Nephron (organoid): ENCODE measurements around the gene RAB6B.

ENCODE experiments used
- H3K27ac Mint-ChIP-seq, 3 experiments: 2 replicates each; pipeline ENCODE4 v1.8.0; 2020; ENCODE audit warnings: mixed read lengths in 3 of 3, mild to moderate bottlenecking in 2 of 3, moderate library complexity in 1 of 3
- H3K27me3 Mint-ChIP-seq: 2 replicates; pipeline ENCODE4 v1.8.0; 2021; ENCODE audit warnings: low read depth, mild to moderate bottlenecking, moderate library complexity, mixed read lengths
- H3K36me3 Mint-ChIP-seq: 2 replicates; pipeline ENCODE4 v1.8.0; 2020; ENCODE audit warnings: low read depth, mixed read lengths
- H3K4me1 Mint-ChIP-seq: 2 replicates; pipeline ENCODE4 v1.8.0; 2020; ENCODE audit warnings: mixed read lengths
- H3K4me3 Mint-ChIP-seq, 3 experiments: 2 replicates each; pipeline ENCODE4 v1.8.0; 2020; ENCODE audit warnings: mild to moderate bottlenecking in 3 of 3, mixed read lengths in 3 of 3, moderate library complexity in 2 of 3
- H3K9me3 Mint-ChIP-seq: 2 replicates; pipeline ENCODE4 v1.8.0; 2020; ENCODE audit warnings: mixed read lengths
- TF ChIP-seq, protein P1 (sequence below), 3 experiments: fragments of 200-600 bp; sonication (generic); IDR thresholded peaks; one replicate each; pipeline ENCODE4 v1.5.0; 2021; ENCODE audit warnings: antibody characterized with exemption in 3 of 3; ENCODE audit not compliant: unreplicated experiment in 3 of 3

The RAB6B gene

DNA sequence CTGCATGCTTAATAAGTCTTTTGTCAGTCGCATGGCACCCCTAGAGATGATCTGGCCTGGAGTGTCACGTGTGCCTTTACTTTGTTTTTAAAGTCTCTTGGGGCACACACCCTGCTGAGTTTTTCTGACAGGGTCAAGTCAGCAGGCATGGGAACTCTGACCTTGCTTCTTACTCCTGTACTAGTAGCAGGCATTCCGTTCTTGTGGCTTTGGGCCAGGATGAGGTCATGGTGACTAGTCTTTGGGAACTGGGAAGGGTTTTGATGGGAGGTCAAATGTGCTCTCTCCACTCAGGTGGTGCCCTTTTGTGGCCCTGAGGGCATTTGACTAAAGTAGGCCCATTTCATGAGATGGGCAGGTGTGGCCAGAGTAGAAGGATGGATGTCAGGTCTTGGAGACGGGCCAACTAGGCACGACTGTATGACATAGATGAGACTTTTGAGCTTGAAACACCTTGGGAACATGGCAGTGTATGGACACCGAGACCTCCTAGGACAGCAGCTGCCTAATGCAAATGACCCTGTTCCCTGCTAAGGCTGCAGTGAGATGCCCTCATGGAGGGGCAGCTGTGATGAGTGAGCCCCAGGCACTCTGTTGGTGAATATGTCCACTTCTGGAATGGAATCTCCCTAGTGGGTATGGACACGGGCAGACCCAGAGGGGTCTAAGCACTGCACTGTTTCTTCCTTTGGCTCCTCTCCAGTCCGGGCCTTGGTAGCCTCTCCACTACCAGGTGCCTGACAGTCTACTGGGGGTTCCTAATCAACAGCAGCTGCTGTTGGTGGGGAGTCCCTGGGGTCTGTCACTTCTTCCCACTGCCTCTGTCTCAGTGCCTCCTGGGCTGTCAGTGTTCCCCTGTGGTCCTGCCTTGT lies 73.7 kb downstream of the RAB6B start:
- Mint-ChIP-seq H3K36me3 (peaks cover 60% of the 10 kb centered on the region), H3K9me3 (no peaks in the 10 kb centered on the region), H3K27ac (no peak overlapping the region), H3K4me3 (no peak overlapping the region), H3K4me1 (no peaks in the 10 kb centered on the region), H3K27me3 (no peaks in the 10 kb centered on the region)
- TF ChIP-seq, protein P1, sequence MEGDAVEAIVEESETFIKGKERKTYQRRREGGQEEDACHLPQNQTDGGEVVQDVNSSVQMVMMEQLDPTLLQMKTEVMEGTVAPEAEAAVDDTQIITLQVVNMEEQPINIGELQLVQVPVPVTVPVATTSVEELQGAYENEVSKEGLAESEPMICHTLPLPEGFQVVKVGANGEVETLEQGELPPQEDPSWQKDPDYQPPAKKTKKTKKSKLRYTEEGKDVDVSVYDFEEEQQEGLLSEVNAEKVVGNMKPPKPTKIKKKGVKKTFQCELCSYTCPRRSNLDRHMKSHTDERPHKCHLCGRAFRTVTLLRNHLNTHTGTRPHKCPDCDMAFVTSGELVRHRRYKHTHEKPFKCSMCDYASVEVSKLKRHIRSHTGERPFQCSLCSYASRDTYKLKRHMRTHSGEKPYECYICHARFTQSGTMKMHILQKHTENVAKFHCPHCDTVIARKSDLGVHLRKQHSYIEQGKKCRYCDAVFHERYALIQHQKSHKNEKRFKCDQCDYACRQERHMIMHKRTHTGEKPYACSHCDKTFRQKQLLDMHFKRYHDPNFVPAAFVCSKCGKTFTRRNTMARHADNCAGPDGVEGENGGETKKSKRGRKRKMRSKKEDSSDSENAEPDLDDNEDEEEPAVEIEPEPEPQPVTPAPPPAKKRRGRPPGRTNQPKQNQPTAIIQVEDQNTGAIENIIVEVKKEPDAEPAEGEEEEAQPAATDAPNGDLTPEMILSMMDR (IDR thresholded peaks at IDR 0.05; ENCODE audit: unreplicated experiment in 3 of 3): no peak

DNA sequence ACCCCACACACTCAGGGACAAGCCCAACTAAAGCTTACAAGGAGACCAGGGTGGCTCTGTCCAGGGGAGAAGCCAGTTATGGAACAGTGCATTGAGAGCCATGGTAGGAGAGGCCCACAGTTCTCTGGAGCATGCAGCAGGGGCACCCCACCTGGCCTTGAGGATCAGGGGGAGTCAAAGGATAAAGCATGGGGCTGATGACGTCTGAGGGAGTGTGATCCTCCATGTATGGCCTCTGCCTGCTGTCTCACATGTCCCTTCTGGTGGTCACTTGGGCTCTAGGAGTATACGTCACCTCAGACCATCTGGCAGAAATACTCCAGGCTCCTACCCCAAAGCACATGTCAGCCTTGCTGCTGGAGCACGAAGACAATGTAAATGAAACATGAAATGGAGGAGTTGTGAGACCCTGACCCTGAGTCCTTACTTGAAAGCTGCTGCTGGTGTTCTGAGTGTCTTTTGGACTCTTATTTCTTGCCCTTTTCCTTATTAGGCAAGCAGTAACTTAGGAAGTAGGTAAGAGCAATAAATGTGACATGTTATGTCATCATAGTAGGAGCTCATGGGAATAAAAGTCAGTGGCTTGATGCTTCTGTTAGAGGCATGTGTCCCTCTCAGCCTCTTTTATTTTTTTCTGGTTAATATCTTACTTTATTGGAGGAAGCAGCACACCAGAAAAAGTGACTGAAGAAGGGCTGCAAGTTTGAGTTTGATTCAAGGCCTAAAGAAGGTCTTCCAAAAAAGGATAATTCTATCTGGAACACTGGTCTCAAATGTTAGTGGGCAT lies 74.6 kb downstream of the RAB6B start:
- Mint-ChIP-seq H3K9me3 (no peaks in the 10 kb centered on the region), H3K4me3 (no peak overlapping the region), H3K36me3 (peaks cover 56% of the 10 kb centered on the region), H3K27ac (peak overlapping the region in 1 of 3 experiments; percentile 36), H3K27me3 (no peaks in the 10 kb centered on the region), H3K4me1 (no peaks in the 10 kb centered on the region)
- TF ChIP-seq, protein P1 (IDR thresholded peaks at IDR 0.05; ENCODE audit: unreplicated experiment in 3 of 3): no peak

DNA sequence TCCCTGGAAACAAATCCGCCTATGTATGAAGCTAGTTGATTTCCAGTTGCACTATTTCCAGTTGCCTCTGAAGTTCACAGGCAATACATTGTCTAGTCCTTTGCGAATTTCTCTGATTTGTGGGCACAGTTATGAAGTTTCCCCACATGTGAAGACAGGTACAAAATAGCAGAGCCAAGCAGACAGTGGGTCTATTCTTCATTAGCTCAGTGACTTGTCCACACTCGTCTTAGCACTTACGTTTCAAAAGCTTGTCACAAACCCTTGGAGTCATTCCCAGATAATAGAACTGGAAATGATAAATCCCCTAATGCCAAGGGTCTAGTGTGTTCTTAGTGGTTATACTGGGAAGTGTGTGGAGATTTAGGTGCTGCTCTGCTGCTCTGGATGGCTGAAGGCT lies 75.6 kb downstream of the RAB6B start:
- Mint-ChIP-seq H3K36me3 (peaks cover 52% of the 10 kb centered on the region), H3K4me1 (no peaks in the 10 kb centered on the region), H3K9me3 (no peaks in the 10 kb centered on the region)

DNA sequence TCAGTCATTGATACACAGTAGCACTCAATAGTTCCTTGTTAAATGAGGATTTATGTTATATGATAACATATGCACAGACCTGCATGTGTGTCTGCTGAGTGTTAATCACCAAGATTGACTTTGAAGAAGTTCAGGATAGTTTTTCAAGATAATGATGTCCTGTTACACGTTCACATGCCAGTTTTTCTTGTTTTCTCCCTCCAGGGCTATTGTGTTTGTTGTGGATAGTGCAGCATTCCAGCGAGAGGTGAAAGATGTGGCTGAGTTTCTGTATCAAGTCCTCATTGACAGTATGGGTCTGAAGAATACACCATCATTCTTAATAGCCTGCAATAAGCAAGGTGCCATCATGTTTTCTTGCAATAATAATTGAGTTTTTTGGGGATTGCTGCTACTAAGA lies 80.3 kb downstream of the RAB6B start:
- Mint-ChIP-seq H3K4me3 (no peak overlapping the region), H3K27me3 (no peaks in the 10 kb centered on the region), H3K4me1 (no peaks in the 10 kb centered on the region), H3K36me3 (peaks cover 38% of the 10 kb centered on the region), H3K27ac (no peak overlapping the region), H3K9me3 (no peaks in the 10 kb centered on the region)
- TF ChIP-seq, protein P1 (IDR thresholded peaks at IDR 0.05; ENCODE audit: unreplicated experiment in 3 of 3): no peak

More for the DNA sequence above, 75.6 kb downstream of the RAB6B start:
- Mint-ChIP-seq H3K4me3 (no peak overlapping the region), H3K27ac (no peak overlapping the region), H3K27me3 (no peaks in the 10 kb centered on the region)
- TF ChIP-seq, protein P1 (IDR thresholded peaks at IDR 0.05; ENCODE audit: unreplicated experiment in 3 of 3): no peak

- Mint-ChIP-seq H3K4me3 (no peak overlapping the region), H3K27ac (no peak overlapping the region), H3K27me3 (no peaks in the 10 kb centered on the region), H3K9me3 (no peaks in the 10 kb centered on the region), H3K36me3 (peaks cover 44% of the 10 kb centered on the region), H3K4me1 (peaks cover 5% of the 10 kb centered on the region)
- TF ChIP-seq, protein P1 (IDR thresholded peaks at IDR 0.05; ENCODE audit: unreplicated experiment in 3 of 3): no peak
These were observed 82.8 kb downstream of the RAB6B start for GRCh38 chr3:133812872-133813271.
